Naive thymus-derived CD8-positive, alpha-beta T cell (primary cell): ENCODE data around the gene GPR101. TPM values are rescaled to one million over a fixed set of nuclear protein-coding genes. Genes with fewer than 3 reads are reported as not detected.
A peak's percentile ranks its signal among the peaks of the same experiment; 100 is the strongest.
"Not testable (repeated sequence)": the region's sequence is repeated elsewhere in the genome, so short reads cannot be mapped to it uniquely, and the experiment has no call there.

Experiments
- ATAC-seq, 2 donors: fragments of 150-1000 bp; cut with Tn5 transposase in 1 of 2; sonication (Bioruptor Pico), chemical (Tn5 transposase) in 1 of 2; 1 replicate in 1 of 2; 2 replicates in 1 of 2; pipeline ENCODE4 v1.10.0; 2021; ENCODE audit warnings: mild to moderate bottlenecking in 2 of 2, moderate library complexity in 2 of 2
- POLR2A ChIA-PET: fragments of 350-600 bp; sonication (Branson Sonifier 250); formaldehyde crosslinking; loops from one replicate; lab custom pipeline; 2021; ENCODE audit warnings: antibody characterized with exemption; lab: Charles Lee
- DNase-seq, 10 donors: peaks; one replicate each; pipeline versions ENCODE4 v3.0.0 to v3.0.0-alpha.2; 2020 to 2022
- H3K27ac Mint-ChIP-seq, 10 donors: one replicate each; pipeline ENCODE4 v1.8.0; 2020 to 2022; ENCODE audit warnings: mild to moderate bottlenecking in 10 of 10, mixed read lengths in 10 of 10, moderate library complexity in 4 of 10, inconsistent platforms in 1 of 10
- H3K27me3 Mint-ChIP-seq, 5 donors: one replicate each; pipeline ENCODE4 v1.8.0; 2021 to 2022; ENCODE audit warnings: mixed read lengths in 5 of 5
- H3K36me3 Mint-ChIP-seq, 3 donors: one replicate each; pipeline ENCODE4 v1.8.0; 2020 to 2022; ENCODE audit warnings: mixed read lengths in 3 of 3, mild to moderate bottlenecking in 2 of 3, inconsistent platforms in 1 of 3
- H3K4me1 Mint-ChIP-seq, 4 donors: one replicate each; pipeline ENCODE4 v1.8.0; 2021 to 2022; ENCODE audit warnings: mixed read lengths in 4 of 4
- H3K4me3 Mint-ChIP-seq, 10 donors: one replicate each; pipeline ENCODE4 v1.8.0; 2020 to 2022; ENCODE audit warnings: mild to moderate bottlenecking in 10 of 10, mixed read lengths in 10 of 10, moderate library complexity in 6 of 10, inconsistent platforms in 1 of 10
- H3K9me3 Mint-ChIP-seq, 9 donors: one replicate each; pipeline ENCODE4 v1.8.0; 2020 to 2022; ENCODE audit warnings: mixed read lengths in 9 of 9, mild to moderate bottlenecking in 3 of 9, inconsistent platforms in 1 of 9, moderate library complexity in 1 of 9
- polyA plus RNA-seq, 3 donors: library from polyadenylated mRNA; unstranded; fragments of 300-500 nt; fragmentation: Illumina TruSeq; gene quantifications; one replicate each; pipeline ENCODE4 v1.2.3, GENCODE V29; 2021
- total RNA-seq, 8 experiments: library from RNA in 2 of 8; stranded (reverse) in 2 of 8; gene quantifications; one replicate each; pipeline ENCODE4 v1.2.3 and lab custom pipeline; 2021 to 2026

The GPR101 gene
- total and polyA plus RNA-seq, 5 experiments from 2014 or later, result not detected

DNA sequence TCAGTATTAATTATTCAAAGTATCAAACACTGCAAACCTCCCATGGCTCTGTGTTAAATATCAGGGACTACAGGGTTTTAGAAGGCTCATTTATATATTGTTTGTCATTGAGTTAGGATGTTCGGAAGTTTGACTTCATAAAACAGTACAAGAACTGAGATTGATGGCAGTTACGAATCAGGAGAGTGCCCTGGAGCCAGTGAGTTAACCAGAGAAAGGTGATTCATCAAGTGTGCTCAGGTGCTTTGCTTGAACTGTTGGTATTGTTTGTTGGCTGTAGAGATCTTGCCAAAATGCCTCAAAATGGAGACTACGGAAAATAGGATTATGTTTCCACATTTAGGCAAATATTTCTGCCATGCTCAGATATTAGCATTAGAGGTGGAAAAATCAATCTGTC, 7.5 kb upstream of the GPR101 start:
- Mint-ChIP-seq H3K27me3 (peaks cover 2 to 18% (median 3%) of the 10 kb centered on the region in 5 donors), H3K9me3 (no peaks in the 10 kb centered on the region), H3K4me3 (no peak overlapping the region), H3K4me1 (no peaks in the 10 kb centered on the region), H3K27ac (no peak overlapping the region), H3K36me3 (no peaks in the 10 kb centered on the region)
- ATAC-seq (no peak), DNase-seq (no peak)
- POLR2A ChIA-PET, result no interaction called here

- no peaks in the 10 kb centered on the region for H3K4me1 Mint-ChIP-seq
- no peak overlapping the region for H3K27ac Mint-ChIP-seq
- no peaks in the 10 kb centered on the region for H3K9me3 Mint-ChIP-seq
- peaks cover under 1 to 27% (median 7%) of the 10 kb centered on the region in 5 donors for H3K27me3 Mint-ChIP-seq
- H3K4me3 Mint-ChIP-seq, result no peak overlapping the region
- DNase-seq, result no peak
- POLR2A ChIA-PET, result no interaction called here
- no peak for ATAC-seq
- H3K36me3 Mint-ChIP-seq, result peaks cover 0 to under 1% (median 0%) of the 10 kb centered on the region in 3 donors
Observed at GRCh38 chrX:137040113-137040794, 6.5 kb upstream of the GPR101 start.

DNA sequence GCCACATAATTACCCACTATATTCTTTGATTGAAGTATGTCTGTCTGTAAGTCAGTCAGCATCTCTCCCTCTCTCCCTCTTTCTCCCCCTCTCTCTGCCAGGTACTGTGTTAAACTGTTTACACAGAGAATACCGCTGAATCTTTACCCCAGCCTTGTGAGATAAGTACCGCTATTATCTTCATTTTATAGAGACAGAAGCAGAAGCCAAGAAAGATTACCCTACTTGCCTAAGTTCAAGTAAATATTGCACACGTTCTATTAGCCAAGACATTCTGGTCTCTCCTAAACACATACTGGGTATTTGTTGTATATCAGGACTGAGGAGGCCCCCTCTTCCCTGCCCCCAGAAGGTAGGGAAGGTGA, 695 bp upstream of the GPR101 start:
- H3K4me1 Mint-ChIP-seq, result peaks cover 4 to 16% (median 10%) of the 10 kb centered on the region in 4 donors
- POLR2A ChIA-PET, result no interaction called here
- H3K27ac Mint-ChIP-seq, result peak overlapping the region in 1 of 10 donors; percentile 29
- peaks cover 0 to 2% (median 0%) of the 10 kb centered on the region in 3 donors for H3K36me3 Mint-ChIP-seq
- ATAC-seq, result no peak
- H3K4me3 Mint-ChIP-seq, result peak overlapping the region in 8 of 10 donors; percentile 16 to 76 (median 58)
- peaks cover 17 to 39% (median 31%) of the 10 kb centered on the region in 5 donors for H3K27me3 Mint-ChIP-seq
- DNase-seq, result no peak
- peaks cover 0 to 3% (median 0%) of the 10 kb centered on the region in 9 donors for H3K9me3 Mint-ChIP-seq

GRCh38 chrX:137032841-137033773, 688 bp downstream of the GPR101 start:
- peaks cover 0 to 3% (median 0%) of the 10 kb centered on the region in 9 donors for H3K9me3 Mint-ChIP-seq
- peaks cover 0 to 2% (median 0%) of the 10 kb centered on the region in 3 donors for H3K36me3 Mint-ChIP-seq
- peaks cover 4 to 16% (median 10%) of the 10 kb centered on the region in 4 donors for H3K4me1 Mint-ChIP-seq
- H3K27me3 Mint-ChIP-seq, result peaks cover 17 to 41% (median 29%) of the 10 kb centered on the region in 5 donors
- no peak overlapping the region for H3K4me3 Mint-ChIP-seq
- no peak overlapping the region for H3K27ac Mint-ChIP-seq
- DNase-seq (no peak), ATAC-seq (no peak)
- POLR2A ChIA-PET, result no interaction called here

- no peak overlapping the region for H3K27ac Mint-ChIP-seq
- H3K27me3 Mint-ChIP-seq, result peaks cover 17 to 43% (median 21%) of the 10 kb centered on the region in 5 donors
- no peak for DNase-seq
- ATAC-seq, result no peak
- H3K4me3 Mint-ChIP-seq, result no peak overlapping the region
- H3K9me3 Mint-ChIP-seq, result peaks cover 0 to 3% (median 0%) of the 10 kb centered on the region in 9 donors
- peaks cover 4 to 16% (median 10%) of the 10 kb centered on the region in 4 donors for H3K4me1 Mint-ChIP-seq
- POLR2A ChIA-PET, result no interaction called here
- H3K36me3 Mint-ChIP-seq, result peaks cover 0 to 2% (median 0%) of the 10 kb centered on the region in 3 donors
Observed at GRCh38 chrX:137032341-137032694, 1.5 kb downstream of the GPR101 start.

DNA sequence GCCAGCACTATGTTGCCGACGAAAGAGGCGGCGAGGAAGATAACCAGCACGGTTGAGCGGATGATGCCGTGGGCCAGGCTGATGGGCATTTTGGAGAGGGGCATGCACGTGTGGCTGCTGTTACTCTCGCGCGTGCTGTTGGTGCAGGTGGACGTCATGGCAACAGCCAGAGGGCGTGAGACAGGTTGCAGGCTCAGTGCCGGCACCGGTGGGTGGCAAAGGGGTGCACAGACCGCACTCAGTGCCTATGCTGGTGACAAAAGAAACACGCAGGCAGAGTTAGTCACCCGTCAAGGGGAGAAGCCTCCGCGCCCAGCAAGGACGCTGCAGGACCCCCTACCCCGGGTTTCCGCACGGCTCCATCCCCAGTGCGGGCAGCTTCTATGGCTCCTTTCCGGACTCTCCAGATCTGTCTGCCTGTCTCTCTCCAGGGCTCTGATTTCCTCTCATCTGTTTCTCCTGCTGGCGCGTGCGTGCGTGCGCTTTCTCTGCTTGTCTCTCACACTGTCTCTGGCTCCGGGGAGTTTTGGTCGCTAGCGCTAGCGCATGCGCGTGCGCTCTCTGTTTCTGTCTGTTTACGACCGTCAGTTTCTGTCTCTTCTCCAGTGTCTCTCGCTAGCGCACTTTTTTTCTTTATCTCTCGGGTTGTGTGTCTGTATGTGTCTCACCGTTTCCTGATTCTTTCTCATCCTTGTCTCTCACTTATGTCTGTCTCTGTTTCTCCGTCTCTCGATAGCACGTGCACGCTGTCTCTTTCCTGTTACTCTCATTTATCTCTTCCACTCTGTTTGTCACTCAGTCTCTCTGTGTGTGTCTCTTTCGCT, 2.1 kb downstream of the GPR101 start:
- Mint-ChIP-seq H3K4me3 (no peak overlapping the region), H3K27ac (no peak overlapping the region), H3K27me3 (peaks cover 17 to 44% (median 21%) of the 10 kb centered on the region in 5 donors)

DNA sequence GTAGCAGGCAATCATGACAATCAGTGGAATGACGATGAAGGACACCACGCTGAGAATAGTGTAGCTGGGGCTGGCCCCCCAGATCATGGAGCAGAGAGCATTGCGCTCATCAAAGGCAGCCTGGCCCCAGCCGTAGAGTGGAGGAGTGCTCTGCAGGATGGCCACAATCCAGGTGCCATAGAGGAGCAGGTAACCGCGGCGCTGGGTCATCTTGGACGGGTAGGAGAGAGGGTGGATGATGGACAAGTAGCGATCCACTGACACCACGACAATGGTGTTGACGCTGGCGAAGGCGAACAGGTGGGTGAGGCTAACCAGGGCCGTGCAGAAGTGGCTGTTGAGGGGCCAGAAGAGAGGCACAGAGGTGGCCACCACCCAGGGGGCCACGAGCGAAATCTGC, 2.8 kb downstream of the GPR101 start:
- ATAC-seq (no peak), DNase-seq (no peak)
- peaks cover 0 to 3% (median 0%) of the 10 kb centered on the region in 9 donors for H3K9me3 Mint-ChIP-seq
- H3K36me3 Mint-ChIP-seq, result peaks cover 0 to 2% (median 0%) of the 10 kb centered on the region in 3 donors
- peaks cover 17 to 47% (median 21%) of the 10 kb centered on the region in 5 donors for H3K27me3 Mint-ChIP-seq
- POLR2A ChIA-PET, result no interaction called here
- no peak overlapping the region for H3K4me3 Mint-ChIP-seq
- peak overlapping the region in 2 of 10 donors; percentile 6 to 71 for H3K27ac Mint-ChIP-seq
- H3K4me1 Mint-ChIP-seq, result peaks cover 4 to 16% (median 10%) of the 10 kb centered on the region in 4 donors

More for the DNA sequence above, 2.1 kb downstream of the GPR101 start:
- H3K36me3 Mint-ChIP-seq, result peaks cover 0 to 2% (median 0%) of the 10 kb centered on the region in 3 donors
- POLR2A ChIA-PET, result no interaction called here
- ATAC-seq (peak; percentile 69 to 78), DNase-seq (peak in 9 of 10 donors; percentile 11 to 69 (median 30))
- peaks cover 0 to 3% (median 0%) of the 10 kb centered on the region in 9 donors for H3K9me3 Mint-ChIP-seq
- H3K4me1 Mint-ChIP-seq, result peaks cover 4 to 16% (median 10%) of the 10 kb centered on the region in 4 donors

- POLR2A ChIA-PET, result no interaction called here
- no peaks in the 10 kb centered on the region for H3K36me3 Mint-ChIP-seq
Observed at GRCh38 chrX:137028699-137029098, 5.1 kb downstream of the GPR101 start.

DNA sequence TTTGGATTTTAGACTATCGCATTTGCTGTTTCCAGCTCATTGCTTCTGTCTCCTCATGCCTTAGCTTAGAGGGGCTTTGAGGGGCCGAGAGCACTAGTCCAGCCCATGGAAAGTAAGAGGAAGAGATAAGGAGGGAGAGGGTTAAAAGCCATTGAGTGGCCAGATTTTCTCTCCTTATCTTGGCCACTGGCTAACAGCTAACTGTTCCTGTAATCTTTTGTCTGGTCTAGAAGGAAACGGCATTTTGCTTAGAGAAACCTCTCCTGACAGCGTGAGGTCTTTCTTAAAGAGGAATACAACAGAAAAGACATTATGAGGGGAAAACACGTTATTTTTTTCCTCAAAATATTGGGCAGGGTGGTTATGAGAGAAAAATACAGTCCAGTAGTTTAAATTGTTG, 7.9 kb downstream of the GPR101 start:
- peaks cover 0 to 3% (median 2%) of the 10 kb centered on the region in 4 donors for H3K4me1 Mint-ChIP-seq
- H3K27ac Mint-ChIP-seq, result no peak overlapping the region
- DNase-seq, result no peak
- POLR2A ChIA-PET, result no interaction called here
- ATAC-seq, result no peak
- peaks cover 0 to 29% (median 8%) of the 10 kb centered on the region in 5 donors for H3K27me3 Mint-ChIP-seq
- peaks cover 0 to 2% (median 0%) of the 10 kb centered on the region in 3 donors for H3K36me3 Mint-ChIP-seq
- no peaks in the 10 kb centered on the region for H3K9me3 Mint-ChIP-seq
- no peak overlapping the region for H3K4me3 Mint-ChIP-seq

More at GRCh38 chrX:137028699-137029098, 5.1 kb downstream of the GPR101 start:
- peaks cover 0 to 33% (median 11%) of the 10 kb centered on the region in 5 donors for H3K27me3 Mint-ChIP-seq
- H3K9me3 Mint-ChIP-seq, result peaks cover 0 to 3% (median 0%) of the 10 kb centered on the region in 9 donors
- H3K27ac Mint-ChIP-seq, result no peak overlapping the region
- ATAC-seq (no peak), DNase-seq (no peak)
- H3K4me3 Mint-ChIP-seq, result no peak overlapping the region
- peaks cover 0 to 8% (median 7%) of the 10 kb centered on the region in 4 donors for H3K4me1 Mint-ChIP-seq

DNA sequence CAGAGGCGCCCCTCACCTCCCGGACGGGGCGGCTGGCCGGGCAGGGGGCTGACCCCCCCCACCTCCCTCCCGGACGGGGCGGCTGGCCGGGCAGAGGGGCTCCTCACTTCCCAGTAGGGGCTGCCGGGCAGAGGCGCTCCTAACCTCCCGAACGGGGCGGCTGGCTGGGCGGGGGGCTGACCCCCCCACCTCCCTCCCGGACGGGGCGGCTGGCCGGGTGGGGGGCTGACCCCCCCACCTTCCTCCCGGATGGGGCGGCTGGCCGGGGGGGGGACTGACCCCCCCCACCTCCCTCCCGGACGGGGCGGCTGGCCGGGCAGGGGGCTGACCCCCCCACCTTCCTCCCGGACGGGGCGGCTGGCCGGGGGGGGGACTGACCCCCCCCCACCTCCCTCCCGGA, 33.6 kb downstream of the GPR101 start:
- H3K36me3 Mint-ChIP-seq, POLR2A ChIA-PET, ATAC-seq, DNase-seq, H3K4me3 Mint-ChIP-seq, H3K4me1 Mint-ChIP-seq, H3K27ac Mint-ChIP-seq, H3K27me3 Mint-ChIP-seq: not testable (repeated sequence)
- H3K9me3 Mint-ChIP-seq, result peaks cover 0 to 22% (median 1%) of the 10 kb centered on the region in 9 donors

- H3K27ac Mint-ChIP-seq, result no peak overlapping the region
- ATAC-seq (no peak), DNase-seq (no peak)
- no peak overlapping the region for H3K4me3 Mint-ChIP-seq
- peaks cover 0 to 2% (median 0%) of the 10 kb centered on the region in 3 donors for H3K36me3 Mint-ChIP-seq
- no peaks in the 10 kb centered on the region for H3K27me3 Mint-ChIP-seq
- H3K4me1 Mint-ChIP-seq, result no peaks in the 10 kb centered on the region
- peaks cover 0 to 10% (median 0%) of the 10 kb centered on the region in 9 donors for H3K9me3 Mint-ChIP-seq
- POLR2A ChIA-PET, result no interaction called here
Observed at GRCh38 chrX:136999024-136999423, 34.8 kb downstream of the GPR101 start.
